ENCODE results near the gene AGMAT. TPM values are rescaled to one million over a fixed set of nuclear protein-coding genes. Genes with fewer than 3 reads are reported as not detected.
A peak's percentile ranks its signal among the peaks of the same experiment; 100 is the strongest.

AGMAT gene
- total and polyA plus RNA-seq, 2 donors (not counting 1 experiment from before 2014, with no cell fraction given) = 0.52 to 1.2 TPM

DNA sequence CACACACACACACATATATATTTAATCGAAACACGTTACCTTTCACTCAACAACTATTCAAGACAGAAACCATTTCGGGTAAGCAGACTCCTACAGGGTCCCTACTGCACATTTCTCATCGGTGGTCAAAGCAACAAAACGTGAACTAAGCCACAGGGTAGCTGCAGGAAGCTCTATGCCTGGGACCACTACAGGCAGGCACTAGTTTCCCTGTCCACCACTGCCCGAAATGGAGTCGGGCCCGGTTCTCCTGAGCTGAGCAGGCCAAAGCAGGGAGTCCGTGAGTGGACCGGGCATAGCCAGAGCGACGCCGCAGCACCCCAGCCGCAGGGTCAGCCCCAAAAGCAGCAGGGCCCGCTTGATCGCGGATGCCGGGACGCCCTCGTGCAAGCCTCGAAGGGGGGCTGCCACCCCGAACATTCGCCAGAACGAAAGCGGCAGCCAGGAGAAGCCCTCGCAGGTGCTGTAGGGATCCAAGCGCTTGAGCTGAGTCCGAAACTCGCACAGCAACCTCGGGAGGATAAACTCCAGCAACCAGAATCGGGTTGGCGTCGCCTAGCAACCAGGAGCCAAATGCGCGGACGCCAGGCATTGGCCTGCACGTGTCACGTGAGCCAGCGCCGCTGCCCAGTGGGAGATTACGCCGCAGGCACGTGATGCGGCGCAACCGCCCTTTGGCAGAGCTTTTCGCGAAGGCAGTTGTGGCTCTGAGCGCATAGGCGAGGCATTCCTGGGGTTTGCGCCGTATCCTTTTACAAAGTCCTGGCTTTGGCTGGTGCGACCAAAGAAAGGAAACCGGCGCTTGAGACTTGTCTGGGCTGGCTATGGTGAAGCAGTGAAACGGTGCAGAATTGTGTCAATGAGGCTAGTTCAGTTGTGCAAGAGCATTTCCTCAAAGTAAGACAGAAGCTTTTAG is 18.5 kb upstream of the AGMAT start:
- H3K36me3 ChIP-seq (ENCODE audit: control insufficient read depth, insufficient read depth, low read length) = no peaks in the 10 kb centered on the region
- peak overlapping the region; percentile 98 for H2AFZ ChIP-seq (ENCODE audit: low read length)
- no peaks in the 10 kb centered on the region for H3K4me1 ChIP-seq (ENCODE audit: control insufficient read depth, extremely low read depth, insufficient read depth, low read length)
- peak; percentile 95 to 96 for DNase-seq (ENCODE audit: low read depth in 2 of 2)
- H3K27ac ChIP-seq (ENCODE audit: insufficient read depth, low read length) = peak overlapping the region; percentile 90
- H3K79me2 ChIP-seq (ENCODE audit: control insufficient read depth, insufficient read depth, low read length) = no peaks in the 10 kb centered on the region
- TF ChIP-seq EZH2 (IDR thresholded peaks at IDR 0.05; ENCODE audit: low read length, missing control alignments) = no peak
- TF ChIP-seq, protein P1, sequence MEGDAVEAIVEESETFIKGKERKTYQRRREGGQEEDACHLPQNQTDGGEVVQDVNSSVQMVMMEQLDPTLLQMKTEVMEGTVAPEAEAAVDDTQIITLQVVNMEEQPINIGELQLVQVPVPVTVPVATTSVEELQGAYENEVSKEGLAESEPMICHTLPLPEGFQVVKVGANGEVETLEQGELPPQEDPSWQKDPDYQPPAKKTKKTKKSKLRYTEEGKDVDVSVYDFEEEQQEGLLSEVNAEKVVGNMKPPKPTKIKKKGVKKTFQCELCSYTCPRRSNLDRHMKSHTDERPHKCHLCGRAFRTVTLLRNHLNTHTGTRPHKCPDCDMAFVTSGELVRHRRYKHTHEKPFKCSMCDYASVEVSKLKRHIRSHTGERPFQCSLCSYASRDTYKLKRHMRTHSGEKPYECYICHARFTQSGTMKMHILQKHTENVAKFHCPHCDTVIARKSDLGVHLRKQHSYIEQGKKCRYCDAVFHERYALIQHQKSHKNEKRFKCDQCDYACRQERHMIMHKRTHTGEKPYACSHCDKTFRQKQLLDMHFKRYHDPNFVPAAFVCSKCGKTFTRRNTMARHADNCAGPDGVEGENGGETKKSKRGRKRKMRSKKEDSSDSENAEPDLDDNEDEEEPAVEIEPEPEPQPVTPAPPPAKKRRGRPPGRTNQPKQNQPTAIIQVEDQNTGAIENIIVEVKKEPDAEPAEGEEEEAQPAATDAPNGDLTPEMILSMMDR (conservative IDR thresholded peaks at IDR 0.05 in 1 of 2, IDR thresholded peaks at IDR 0.05 in 1 of 2; ENCODE audit: low read depth in 1 of 2, low read length in 2 of 2) = no peak
- no peaks in the 10 kb centered on the region for H4K20me1 ChIP-seq (ENCODE audit: control insufficient read depth, extremely low read depth, insufficient read depth, low read length)
- H3K27me3 ChIP-seq (ENCODE audit: control insufficient read depth, insufficient read depth, low read length) = no peaks in the 10 kb centered on the region
- H3K4me3 ChIP-seq (replicated peaks in 1 of 4; ENCODE audit: control extremely low read depth in 1 of 4, insufficient read depth in 1 of 4, low read depth in 3 of 4, low read length in 4 of 4) = peak overlapping the region; percentile 73 to 93 (median 80)
- peak overlapping the region; percentile 85 for H3K9ac ChIP-seq (ENCODE audit: insufficient read depth, low read length)
- H3K9me3 ChIP-seq (ENCODE audit: control insufficient read depth, insufficient read depth, low read depth, low read length) = no peaks in the 10 kb centered on the region
- peak overlapping the region; percentile 98 for H3K4me2 ChIP-seq (ENCODE audit: extremely low read depth, insufficient read depth, low read length)

DNA sequence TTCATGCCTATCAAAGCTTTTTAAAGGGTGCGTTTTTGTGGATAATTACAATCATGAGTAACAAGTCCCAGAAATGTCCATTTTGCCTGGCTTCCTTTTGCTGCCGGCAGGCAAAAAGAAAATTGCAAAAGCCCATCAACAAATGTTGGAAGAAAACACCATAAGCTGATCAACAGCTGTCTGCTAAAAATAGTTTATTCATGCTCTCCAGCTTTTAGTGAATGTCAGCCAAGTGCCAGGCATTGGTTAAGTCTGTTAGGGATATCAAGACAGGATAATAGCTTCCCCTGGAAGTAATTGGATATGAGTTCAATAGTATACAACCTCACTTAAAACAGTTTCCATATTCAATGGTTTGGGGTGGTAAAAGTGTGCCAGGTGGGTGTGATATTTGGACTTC is 13.6 kb upstream of the AGMAT start:
- TF ChIP-seq EZH2 (IDR thresholded peaks at IDR 0.05; ENCODE audit: low read length, missing control alignments) = no peak
- TF ChIP-seq, protein P1 (conservative IDR thresholded peaks at IDR 0.05 in 1 of 2, IDR thresholded peaks at IDR 0.05 in 1 of 2; ENCODE audit: low read depth in 1 of 2, low read length in 2 of 2) = no peak
- no peaks in the 10 kb centered on the region for H3K4me1 ChIP-seq (ENCODE audit: control insufficient read depth, extremely low read depth, insufficient read depth, low read length)
- H3K4me2 ChIP-seq (ENCODE audit: extremely low read depth, insufficient read depth, low read length) = no peak overlapping the region
- DNase-seq (ENCODE audit: low read depth in 2 of 2) = no peak
- no peak overlapping the region for H3K27ac ChIP-seq (ENCODE audit: insufficient read depth, low read length)
- no peak overlapping the region for H2AFZ ChIP-seq (ENCODE audit: low read length)
- no peaks in the 10 kb centered on the region for H3K27me3 ChIP-seq (ENCODE audit: control insufficient read depth, insufficient read depth, low read length)
- H3K79me2 ChIP-seq (ENCODE audit: control insufficient read depth, insufficient read depth, low read length) = no peaks in the 10 kb centered on the region
- H4K20me1 ChIP-seq (ENCODE audit: control insufficient read depth, extremely low read depth, insufficient read depth, low read length) = no peaks in the 10 kb centered on the region
- H3K36me3 ChIP-seq (ENCODE audit: control insufficient read depth, insufficient read depth, low read length) = no peaks in the 10 kb centered on the region
- H3K9ac ChIP-seq (ENCODE audit: insufficient read depth, low read length) = no peak overlapping the region
- H3K4me3 ChIP-seq (replicated peaks in 1 of 4; ENCODE audit: control extremely low read depth in 1 of 4, insufficient read depth in 1 of 4, low read depth in 3 of 4, low read length in 4 of 4) = no peak overlapping the region
- no peaks in the 10 kb centered on the region for H3K9me3 ChIP-seq (ENCODE audit: control insufficient read depth, insufficient read depth, low read depth, low read length)

DNA sequence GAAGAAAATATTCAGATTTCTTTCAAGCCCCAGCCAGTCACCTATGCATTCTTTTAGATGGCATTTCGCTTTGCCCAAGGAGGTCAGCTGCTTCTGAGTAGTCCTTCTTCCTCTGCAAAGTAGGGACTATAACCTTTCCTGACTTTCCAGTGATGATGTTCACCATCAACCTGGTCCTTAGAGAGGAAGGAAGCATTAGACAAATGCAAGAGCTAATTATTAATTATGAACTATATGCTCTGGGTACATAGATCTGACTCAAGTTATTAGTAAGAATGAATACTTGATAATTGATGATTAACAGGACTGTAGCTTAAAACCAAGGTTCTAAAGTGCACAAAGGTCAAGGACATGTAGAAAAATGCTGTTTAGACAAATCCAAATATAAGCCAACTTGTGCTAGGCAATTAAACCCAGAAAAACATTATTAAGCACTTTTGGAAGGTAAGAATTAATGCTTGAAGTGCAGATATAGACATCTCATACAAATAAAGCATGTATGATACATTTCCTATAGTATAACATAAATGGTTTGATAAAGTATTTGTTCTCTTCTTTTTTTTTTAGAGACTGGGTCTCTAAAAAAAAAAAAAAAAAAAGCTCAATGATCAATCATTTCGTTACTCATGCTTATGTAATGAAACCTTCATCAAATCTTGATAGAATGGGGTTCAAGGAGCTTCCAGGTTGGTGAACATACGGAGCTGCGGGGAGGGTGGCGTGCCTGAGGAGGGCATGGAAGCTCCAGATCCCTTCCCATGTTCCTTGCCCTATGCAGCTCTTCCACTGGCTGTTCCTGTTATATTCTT is 11.2 kb upstream of the AGMAT start:
- no peak for DNase-seq (ENCODE audit: low read depth in 2 of 2)
- Histone ChIP-seq H3K27ac (ENCODE audit: insufficient read depth, low read length) (no peak overlapping the region), H3K4me1 (ENCODE audit: control insufficient read depth, extremely low read depth, insufficient read depth, low read length) (no peaks in the 10 kb centered on the region), H3K9me3 (ENCODE audit: control insufficient read depth, insufficient read depth, low read depth, low read length) (no peaks in the 10 kb centered on the region), H3K4me3 (replicated peaks in 1 of 4; ENCODE audit: control extremely low read depth in 1 of 4, insufficient read depth in 1 of 4, low read depth in 3 of 4, low read length in 4 of 4) (no peak overlapping the region), H3K9ac (ENCODE audit: insufficient read depth, low read length) (no peak overlapping the region), H2AFZ (ENCODE audit: low read length) (no peak overlapping the region), H3K79me2 (ENCODE audit: control insufficient read depth, insufficient read depth, low read length) (no peaks in the 10 kb centered on the region), H3K4me2 (ENCODE audit: extremely low read depth, insufficient read depth, low read length) (no peak overlapping the region), H4K20me1 (ENCODE audit: control insufficient read depth, extremely low read depth, insufficient read depth, low read length) (no peaks in the 10 kb centered on the region), H3K36me3 (ENCODE audit: control insufficient read depth, insufficient read depth, low read length) (no peaks in the 10 kb centered on the region), H3K27me3 (ENCODE audit: control insufficient read depth, insufficient read depth, low read length) (no peaks in the 10 kb centered on the region)
- TF ChIP-seq EZH2 (IDR thresholded peaks at IDR 0.05; ENCODE audit: low read length, missing control alignments) = no peak
- TF ChIP-seq, protein P1 (conservative IDR thresholded peaks at IDR 0.05 in 1 of 2, IDR thresholded peaks at IDR 0.05 in 1 of 2; ENCODE audit: low read depth in 1 of 2, low read length in 2 of 2) = no peak
